ENCODE measurements around the gene SLC47A2. TPM values are rescaled to one million over a fixed set of nuclear protein-coding genes. Genes with fewer than 3 reads are reported as not detected.

Gene SLC47A2
- total RNA-seq, 1 donor from 2014 or later = 0.74 TPM

DNA sequence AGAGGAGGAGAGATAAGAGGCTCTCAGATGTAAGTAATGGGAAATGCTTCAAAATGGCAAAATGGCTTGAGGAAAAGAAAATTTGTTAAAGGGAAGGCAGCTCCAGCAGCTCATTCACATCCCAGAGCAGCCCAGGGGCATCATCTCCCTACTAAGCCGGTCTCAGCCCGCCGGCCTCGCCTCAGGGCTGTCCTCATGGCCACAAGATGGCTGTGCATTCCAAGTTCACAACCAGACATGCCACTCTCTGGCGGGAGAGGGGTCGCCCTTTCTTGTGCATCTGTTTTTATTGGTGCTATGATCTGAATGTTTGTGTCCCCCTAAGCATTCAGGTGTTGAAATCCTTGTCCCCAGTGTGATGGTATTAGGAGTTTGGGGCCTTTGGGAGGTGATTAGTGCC, 13.5 kb upstream of the SLC47A2 start:
- no peak for DNase-seq (ENCODE audit: extremely low spot score in 2 of 2)
- intact Hi-C loops (cut with DNase I) = no loop called here
- Histone ChIP-seq H3K4me3 (no peak overlapping the region), H3K9me3 (no peaks in the 10 kb centered on the region), H3K27me3 (no peaks in the 10 kb centered on the region), H3K36me3 (no peaks in the 10 kb centered on the region), H3K4me1 (peaks cover 51% of the 10 kb centered on the region), H3K27ac (peak overlapping the region; percentile 95)
- TF ChIP-seq, protein P1, sequence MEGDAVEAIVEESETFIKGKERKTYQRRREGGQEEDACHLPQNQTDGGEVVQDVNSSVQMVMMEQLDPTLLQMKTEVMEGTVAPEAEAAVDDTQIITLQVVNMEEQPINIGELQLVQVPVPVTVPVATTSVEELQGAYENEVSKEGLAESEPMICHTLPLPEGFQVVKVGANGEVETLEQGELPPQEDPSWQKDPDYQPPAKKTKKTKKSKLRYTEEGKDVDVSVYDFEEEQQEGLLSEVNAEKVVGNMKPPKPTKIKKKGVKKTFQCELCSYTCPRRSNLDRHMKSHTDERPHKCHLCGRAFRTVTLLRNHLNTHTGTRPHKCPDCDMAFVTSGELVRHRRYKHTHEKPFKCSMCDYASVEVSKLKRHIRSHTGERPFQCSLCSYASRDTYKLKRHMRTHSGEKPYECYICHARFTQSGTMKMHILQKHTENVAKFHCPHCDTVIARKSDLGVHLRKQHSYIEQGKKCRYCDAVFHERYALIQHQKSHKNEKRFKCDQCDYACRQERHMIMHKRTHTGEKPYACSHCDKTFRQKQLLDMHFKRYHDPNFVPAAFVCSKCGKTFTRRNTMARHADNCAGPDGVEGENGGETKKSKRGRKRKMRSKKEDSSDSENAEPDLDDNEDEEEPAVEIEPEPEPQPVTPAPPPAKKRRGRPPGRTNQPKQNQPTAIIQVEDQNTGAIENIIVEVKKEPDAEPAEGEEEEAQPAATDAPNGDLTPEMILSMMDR (IDR thresholded peaks at IDR 0.05) = no peak
- TF ChIP-seq POLR2AphosphoS5 (IDR thresholded peaks at IDR 0.05; ENCODE audit: insufficient read depth in 1 of 2, low read depth in 1 of 2) = no peak
- TF ChIP-seq POLR2A (IDR thresholded peaks at IDR 0.05) = no peak

DNA sequence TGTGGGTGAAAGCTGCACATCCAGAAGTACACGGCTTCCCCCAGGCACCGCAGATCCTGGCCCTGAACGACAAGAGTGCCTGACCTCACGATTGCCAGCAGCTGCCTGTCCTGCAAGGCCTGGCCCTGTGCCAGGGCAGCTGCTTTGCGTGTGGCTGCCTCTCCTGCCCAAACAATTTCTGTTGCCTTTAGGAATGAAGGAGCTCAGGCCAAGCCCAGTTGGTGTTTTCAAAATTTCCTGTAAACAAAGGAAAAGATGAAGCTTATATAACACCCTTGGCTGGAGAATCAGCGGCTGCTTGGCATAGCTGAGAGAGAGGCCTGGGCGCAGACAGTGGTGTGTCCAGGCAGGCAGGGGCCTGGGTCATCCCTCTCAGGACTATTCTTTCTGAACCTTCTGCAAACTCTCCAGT, 11.7 kb upstream of the SLC47A2 start:
- intact Hi-C loops (cut with DNase I) = no loop called here
- H3K4me1 ChIP-seq = peaks cover 62% of the 10 kb centered on the region
- H3K9me3 ChIP-seq = no peaks in the 10 kb centered on the region
- TF ChIP-seq POLR2A (IDR thresholded peaks at IDR 0.05) = no peak
- TF ChIP-seq POLR2AphosphoS5 (IDR thresholded peaks at IDR 0.05; ENCODE audit: insufficient read depth in 1 of 2, low read depth in 1 of 2) = peak; percentile 73 to 86
- DNase-seq (ENCODE audit: extremely low spot score in 2 of 2) = peak in 1 of 2 donors; percentile 96
- no peak overlapping the region for H3K4me3 ChIP-seq
- no peaks in the 10 kb centered on the region for H3K36me3 ChIP-seq
- no peaks in the 10 kb centered on the region for H3K27me3 ChIP-seq
- H3K27ac ChIP-seq = peak overlapping the region; percentile 95

DNA sequence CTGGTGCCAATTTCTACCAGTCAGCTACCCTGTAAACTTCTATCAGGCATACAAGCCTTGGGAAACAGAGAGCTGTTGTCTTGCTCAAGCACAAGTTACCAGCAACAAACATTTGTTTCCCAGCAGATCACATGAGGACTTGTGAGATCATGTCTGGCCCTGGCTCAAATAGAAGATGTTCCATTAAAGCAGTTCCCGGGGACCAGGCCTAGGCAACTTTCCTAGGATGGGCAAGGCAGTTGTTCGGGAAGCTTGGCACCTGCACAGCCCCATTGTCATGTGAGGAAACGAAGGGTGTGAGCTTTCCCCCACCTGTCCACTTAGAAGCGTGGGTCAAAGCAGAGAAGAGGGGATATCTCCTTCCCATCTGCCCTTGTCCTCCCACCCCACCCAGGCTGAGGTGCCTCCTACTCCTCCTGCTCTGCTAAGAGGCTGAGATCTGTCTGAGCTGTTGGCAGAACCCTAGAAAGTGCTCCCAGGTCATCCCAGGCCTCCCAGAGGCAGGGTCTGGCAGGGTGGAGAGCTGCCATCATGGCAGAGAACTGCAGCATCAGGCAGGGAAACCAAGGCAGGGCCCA, 11.2 kb upstream of the SLC47A2 start:
- Histone ChIP-seq H3K4me3 (peak overlapping the region in 1 of 2 donors; percentile 8), H3K4me1 (peaks cover 62% of the 10 kb centered on the region)
- intact Hi-C loops (cut with DNase I) = no loop called here

DNA sequence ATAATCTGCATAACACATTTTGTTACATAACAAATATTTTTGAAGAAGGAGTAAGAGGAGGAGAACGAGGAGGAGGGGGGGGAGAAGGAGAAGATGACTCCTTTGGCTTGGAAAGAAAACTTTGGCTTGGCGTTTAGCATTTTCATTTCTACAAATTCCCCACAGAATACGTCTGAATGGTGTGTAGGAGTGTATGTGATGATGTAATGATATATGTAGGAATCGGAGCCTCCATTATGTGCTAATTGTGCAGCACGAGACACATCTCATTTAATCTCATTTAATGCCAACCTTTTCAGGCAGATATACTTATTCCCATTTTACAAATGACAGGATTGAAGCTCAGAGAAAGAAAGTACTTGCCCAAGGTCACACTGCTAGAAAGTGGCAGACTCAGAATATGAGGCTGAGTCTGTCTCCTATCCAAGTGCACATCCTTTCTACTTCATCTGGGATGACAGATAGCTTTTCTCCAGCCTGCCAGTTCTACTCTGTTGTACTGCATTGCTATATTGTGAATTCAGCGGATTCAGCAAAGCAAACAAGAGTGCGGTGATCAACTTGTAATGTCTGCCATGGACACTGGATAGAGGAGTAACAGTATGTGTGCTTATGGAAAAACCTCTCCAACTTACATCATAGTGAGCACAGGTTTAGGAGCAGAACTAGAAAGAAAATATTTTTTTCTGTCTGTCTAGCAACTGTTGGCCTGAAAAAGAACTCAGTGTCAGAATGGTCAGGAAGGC, 10.4 kb upstream of the SLC47A2 start:
- H3K4me1 ChIP-seq = peaks cover 62% of the 10 kb centered on the region
- peak overlapping the region; percentile 95 for H3K27ac ChIP-seq
- TF ChIP-seq, protein P1 (IDR thresholded peaks at IDR 0.05) = no peak
- TF ChIP-seq POLR2AphosphoS5 (IDR thresholded peaks at IDR 0.05; ENCODE audit: insufficient read depth in 1 of 2, low read depth in 1 of 2) (no peak), POLR2A (IDR thresholded peaks at IDR 0.05) (no peak)
- no peak for DNase-seq (ENCODE audit: extremely low spot score in 2 of 2)
- H3K4me3 ChIP-seq = no peak overlapping the region
- no peaks in the 10 kb centered on the region for H3K36me3 ChIP-seq
- no peaks in the 10 kb centered on the region for H3K27me3 ChIP-seq
- no peaks in the 10 kb centered on the region for H3K9me3 ChIP-seq
- intact Hi-C loops (cut with DNase I) = no loop called here

More for the DNA sequence above, 11.2 kb upstream of the SLC47A2 start:
- TF ChIP-seq POLR2AphosphoS5 (IDR thresholded peaks at IDR 0.05; ENCODE audit: insufficient read depth in 1 of 2, low read depth in 1 of 2) (peak in 1 of 2 donors; percentile 95), POLR2A (IDR thresholded peaks at IDR 0.05) (no peak)
- TF ChIP-seq, protein P1 (IDR thresholded peaks at IDR 0.05) = no peak
- no peaks in the 10 kb centered on the region for H3K36me3 ChIP-seq
- H3K27me3 ChIP-seq = no peaks in the 10 kb centered on the region
- peak overlapping the region; percentile 95 for H3K27ac ChIP-seq
- peak in 1 of 2 donors; percentile 96 for DNase-seq (ENCODE audit: extremely low spot score in 2 of 2)
- H3K9me3 ChIP-seq = no peaks in the 10 kb centered on the region

DNA sequence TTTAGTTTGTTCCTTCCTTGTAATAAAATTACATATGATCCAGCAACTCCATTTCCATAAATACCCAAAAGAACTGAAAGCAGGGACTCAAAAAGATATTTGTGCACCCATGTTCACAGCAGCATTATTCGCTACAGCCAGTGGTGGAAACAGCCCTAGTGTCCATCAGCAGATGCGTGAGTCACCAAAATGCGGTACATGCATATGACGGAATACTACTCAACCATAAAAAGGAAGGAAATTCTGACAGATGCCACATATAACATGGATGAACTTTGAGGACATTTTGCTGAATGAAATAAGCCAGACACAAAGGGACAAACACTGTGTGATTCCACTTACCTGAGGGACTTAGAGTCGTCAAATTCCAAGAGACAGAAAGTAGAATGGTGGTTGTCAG, 9.1 kb upstream of the SLC47A2 start:
- DNase-seq (ENCODE audit: extremely low spot score in 2 of 2) = no peak
- no peaks in the 10 kb centered on the region for H3K36me3 ChIP-seq
- intact Hi-C loops (cut with DNase I) = no loop called here
- peaks cover 67% of the 10 kb centered on the region for H3K4me1 ChIP-seq
- no peak overlapping the region for H3K4me3 ChIP-seq
- TF ChIP-seq, protein P1 (IDR thresholded peaks at IDR 0.05) = no peak
- no peak for TF ChIP-seq POLR2A (IDR thresholded peaks at IDR 0.05)
- no peaks in the 10 kb centered on the region for H3K27me3 ChIP-seq
- H3K27ac ChIP-seq = peak overlapping the region; percentile 95
- H3K9me3 ChIP-seq = no peaks in the 10 kb centered on the region

Data from vagina (tissue), 2 donors.